Peyer's patch (tissue), 4 donors: Measurements from ENCODE around the gene KDM5C.

Experiments
- CTCF ChIP-seq, 6 experiments: fragments of 450-650 bp in 4 of 6; fragments of 200-600 bp in 2 of 6; sonication (generic) in 1 of 6; IDR thresholded peaks; one replicate each; pipeline ENCODE4 v1.5.1; 2017 to 2019; ENCODE audit warnings: antibody characterized with exemption in 6 of 6, mild to moderate bottlenecking in 3 of 6, moderate library complexity in 1 of 6
- POLR2A ChIP-seq, 2 donors: fragments of 450-650 bp; IDR thresholded peaks; one replicate each; pipeline ENCODE4 v1.5.1; 2017; ENCODE audit warnings: antibody characterized with exemption in 2 of 2, mild to moderate bottlenecking in 2 of 2, moderate library complexity in 2 of 2

- no peak for TF ChIP-seq POLR2A (IDR thresholded peaks at IDR 0.05)
- no peak for TF ChIP-seq CTCF (IDR thresholded peaks at IDR 0.05)
Measured at GRCh38 chrX:53155512-53156206, 69.3 kb downstream of the KDM5C start.
